Liver (tissue), 9 donors: ENCODE results near the gene CGNL1. TPM values are rescaled to one million over a fixed set of nuclear protein-coding genes. Genes with fewer than 3 reads are reported as not detected.

Source experiments
- DNase-seq: peaks from one replicate; pipeline ENCODE4 v3.0.0-alpha.2; 2017; ENCODE audit warnings: low spot score
- H3K27ac ChIP-seq, 2 donors: one replicate each; pipeline ENCODE4 v1.7.0; 2013; ENCODE audit warnings: inconsistent platforms in 2 of 2, low read length in 2 of 2, control low read depth in 1 of 2, low read depth in 1 of 2, mild to moderate bottlenecking in 1 of 2
- H3K27me3 ChIP-seq, 4 donors: one replicate each; pipeline versions ENCODE4 v1.6.1 to v1.7.0; 2013; ENCODE audit warnings: low read length in 3 of 4, inconsistent platforms in 1 of 4, mild to moderate bottlenecking in 1 of 4, moderate library complexity in 1 of 4; ENCODE audit not compliant: control insufficient read depth in 4 of 4, insufficient read depth in 4 of 4
- H3K36me3 ChIP-seq, 4 donors: one replicate each; pipeline versions ENCODE4 v1.6.1 to v1.7.0; 2013; ENCODE audit warnings: low read length in 3 of 4, mild to moderate bottlenecking in 3 of 4, low read depth in 1 of 4, moderate library complexity in 1 of 4; ENCODE audit not compliant: control insufficient read depth in 4 of 4, insufficient read depth in 3 of 4
- H3K4me1 ChIP-seq, 4 donors: one replicate each; pipeline versions ENCODE4 v1.6.1 to v1.7.0; 2013; ENCODE audit warnings: low read length in 3 of 4, mild to moderate bottlenecking in 3 of 4, moderate library complexity in 1 of 4; ENCODE audit not compliant: control insufficient read depth in 4 of 4, insufficient read depth in 4 of 4
- H3K4me3 ChIP-seq, 3 donors: one replicate each; pipeline versions ENCODE4 v1.6.1 to v1.7.0; 2013; ENCODE audit warnings: low read length in 3 of 3, control low read depth in 1 of 3, low read depth in 1 of 3, mild to moderate bottlenecking in 1 of 3
- H3K9ac ChIP-seq, 2 donors: one replicate each; pipeline ENCODE4 v1.7.0; 2013; ENCODE audit warnings: low read length in 2 of 2, mild to moderate bottlenecking in 2 of 2, moderate library complexity in 2 of 2, control low read depth in 1 of 2, low read depth in 1 of 2
- H3K9me3 ChIP-seq, 4 donors: one replicate each; pipeline versions ENCODE4 v1.6.1 to v1.7.0; 2013; ENCODE audit warnings: low read length in 3 of 4; ENCODE audit not compliant: control insufficient read depth in 4 of 4
- EGR1 ChIP-seq, 2 donors: IDR thresholded peaks; 2 replicates each; pipeline ENCODE4 v1.6.1; 2016 to 2018; ENCODE audit warnings: antibody characterized with exemption in 2 of 2, low read depth in 2 of 2
- FOXA1 ChIP-seq: IDR thresholded peaks from 2 replicates; pipeline ENCODE4 v1.6.1; 2016; ENCODE audit warnings: antibody characterized with exemption
- FOXA2 ChIP-seq: IDR thresholded peaks from 2 replicates; pipeline ENCODE4 v1.6.1; 2016; ENCODE audit warnings: antibody characterized with exemption
- GABPA ChIP-seq, 2 donors: IDR thresholded peaks in 1 of 2; conservative IDR thresholded peaks in 1 of 2; 2 replicates each; pipeline ENCODE4 v1.6.1; 2016; ENCODE audit warnings: antibody characterized with exemption in 2 of 2, mild to moderate bottlenecking in 1 of 2, moderate library complexity in 1 of 2
- HNF4A ChIP-seq, 2 donors: conservative IDR thresholded peaks; 2 replicates each; pipeline ENCODE4 v1.6.1; 2016; ENCODE audit warnings: antibody characterized with exemption in 2 of 2, mild to moderate bottlenecking in 2 of 2
- NR2F2 ChIP-seq: IDR thresholded peaks from 2 replicates; pipeline ENCODE4 v1.6.1; 2016; ENCODE audit warnings: antibody characterized with exemption
- RAD21 ChIP-seq, 2 donors: IDR thresholded peaks; 2 replicates each; pipeline ENCODE4 v1.6.1; 2016; ENCODE audit warnings: antibody characterized with exemption in 2 of 2, mild to moderate bottlenecking in 2 of 2
- RXRA ChIP-seq, 2 donors: IDR thresholded peaks; 2 replicates each; pipeline ENCODE4 v1.6.1; 2017 to 2018; ENCODE audit warnings: antibody characterized with exemption in 2 of 2, mild to moderate bottlenecking in 1 of 2
- SP1 ChIP-seq: IDR thresholded peaks from 2 replicates; pipeline ENCODE4 v1.6.1; 2018; ENCODE audit warnings: antibody characterized with exemption, mild to moderate bottlenecking
- TAF1 ChIP-seq: conservative IDR thresholded peaks from 2 replicates; pipeline ENCODE4 v1.6.1; 2016; ENCODE audit warnings: antibody characterized with exemption, mild to moderate bottlenecking
- YY1 ChIP-seq: IDR thresholded peaks from 2 replicates; pipeline ENCODE4 v1.6.1; 2016; ENCODE audit warnings: antibody characterized with exemption, mild to moderate bottlenecking
- WGBS: extraction: QIAGEN DNeasy Blood & Tissue Kit; methylation state at CpG from one replicate; pipeline ENCODE4 v1.1.7; 2013; 5-methylcytosine and 5-hydroxymethylcytosine counted together
- polyA plus RNA-seq, 2 donors: library from polyadenylated mRNA; stranded (reverse) in 1 of 2; unstranded in 1 of 2; fragments of 200-250 nt in 1 of 2; fragments of >200 nt in 1 of 2; fragmentation: Nextera tagmentation in 1 of 2; extraction: Ambion mirVana in 1 of 2; gene quantifications; one replicate each; pipeline versions ENCODE4 v1.2.1 to v1.2.3, GENCODE V29; 2013 to 2015
- total RNA-seq, 2 donors: library from RNA; depleted of rRNA; stranded (reverse); fragments of >200 nt; gene quantifications; one replicate each; pipeline ENCODE4 v1.2.3, GENCODE V29; 2014
- TF ChIP-seq, protein P1 (sequence below): IDR thresholded peaks from 2 replicates; pipeline ENCODE4 v1.6.1; 2016; ENCODE audit warnings: antibody characterized with exemption
- TF ChIP-seq, protein P2 (sequence below): IDR thresholded peaks from 2 replicates; pipeline ENCODE4 v1.6.1; 2016; ENCODE audit warnings: antibody characterized with exemption
- TF ChIP-seq, protein P3 (sequence below): IDR thresholded peaks from 2 replicates; pipeline ENCODE4 v1.6.1; 2016; ENCODE audit warnings: antibody characterized with exemption, mild to moderate bottlenecking
- TF ChIP-seq, protein P4 (sequence below): fragments of 150-350 bp; IDR thresholded peaks from 2 replicates; pipeline ENCODE4 v1.5.1; 2017; ENCODE audit warnings: improper control_type of control experiment, low read depth, low read length; ENCODE audit not compliant: missing input control
- TF ChIP-seq, protein P5 (sequence below): IDR thresholded peaks from 2 replicates; pipeline ENCODE4 v1.6.1; 2016; ENCODE audit warnings: antibody characterized with exemption
- donor health status: healthy.
- donor health status: healthy.
- donor health status: healthy.
- donor health status: healthy.
- donor health status: healthy.

CGNL1 gene
- total and polyA plus RNA-seq, 4 donors, result 12.0 to 31.9 (median 16.1) TPM

DNA sequence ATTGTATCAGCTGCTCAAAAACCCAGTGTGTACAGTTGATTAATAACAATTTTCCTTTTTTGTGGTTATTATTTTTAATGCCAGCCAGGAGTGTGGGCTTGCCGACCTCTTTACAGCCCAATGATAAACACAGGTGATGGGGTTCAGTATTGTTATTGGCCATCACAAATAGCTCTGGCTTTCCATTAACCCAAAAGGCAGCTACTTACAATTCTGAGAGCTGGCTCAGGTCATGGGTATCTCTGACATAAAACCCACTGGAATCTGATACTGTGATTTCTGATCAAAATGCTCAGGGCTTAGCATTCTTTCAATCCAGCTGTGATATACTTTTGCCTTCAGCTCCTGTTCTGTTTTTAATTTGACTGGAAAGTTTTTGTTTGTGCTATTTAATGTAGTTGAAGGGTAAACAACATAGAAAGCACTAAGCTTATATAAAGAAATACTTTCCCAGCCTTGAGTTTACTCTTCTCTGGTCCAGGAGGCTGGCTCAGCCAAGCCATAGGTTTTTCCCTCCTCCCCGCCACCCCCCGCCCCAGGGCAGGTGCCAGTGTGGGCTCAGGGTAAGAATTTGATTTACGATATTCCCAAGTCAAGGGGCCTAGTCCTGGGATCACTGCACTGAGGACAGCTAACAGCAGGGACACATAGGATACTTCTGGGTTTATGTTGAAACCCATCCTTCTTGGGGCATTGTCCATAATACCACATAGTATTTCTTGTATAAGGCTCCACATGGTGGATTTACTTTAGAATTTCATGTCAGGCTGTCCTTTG lies 161.4 kb downstream of the CGNL1 start:
- TF ChIP-seq RAD21 (IDR thresholded peaks at IDR 0.05), result no peak
- TF ChIP-seq, protein P1, sequence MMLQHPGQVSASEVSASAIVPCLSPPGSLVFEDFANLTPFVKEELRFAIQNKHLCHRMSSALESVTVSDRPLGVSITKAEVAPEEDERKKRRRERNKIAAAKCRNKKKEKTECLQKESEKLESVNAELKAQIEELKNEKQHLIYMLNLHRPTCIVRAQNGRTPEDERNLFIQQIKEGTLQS, result no peak
- no peak for TF ChIP-seq SP1
- TF ChIP-seq TAF1, result no peak
- TF ChIP-seq, protein P2, sequence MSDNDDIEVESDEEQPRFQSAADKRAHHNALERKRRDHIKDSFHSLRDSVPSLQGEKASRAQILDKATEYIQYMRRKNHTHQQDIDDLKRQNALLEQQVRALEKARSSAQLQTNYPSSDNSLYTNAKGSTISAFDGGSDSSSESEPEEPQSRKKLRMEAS, result no peak
- no peak for TF ChIP-seq GABPA (IDR thresholded peaks at IDR 0.05 in 1 of 2, conservative IDR thresholded peaks at IDR 0.05 in 1 of 2)
- no peak for TF ChIP-seq RXRA (IDR thresholded peaks at IDR 0.05)
- TF ChIP-seq YY1, result no peak
- TF ChIP-seq, protein P3, sequence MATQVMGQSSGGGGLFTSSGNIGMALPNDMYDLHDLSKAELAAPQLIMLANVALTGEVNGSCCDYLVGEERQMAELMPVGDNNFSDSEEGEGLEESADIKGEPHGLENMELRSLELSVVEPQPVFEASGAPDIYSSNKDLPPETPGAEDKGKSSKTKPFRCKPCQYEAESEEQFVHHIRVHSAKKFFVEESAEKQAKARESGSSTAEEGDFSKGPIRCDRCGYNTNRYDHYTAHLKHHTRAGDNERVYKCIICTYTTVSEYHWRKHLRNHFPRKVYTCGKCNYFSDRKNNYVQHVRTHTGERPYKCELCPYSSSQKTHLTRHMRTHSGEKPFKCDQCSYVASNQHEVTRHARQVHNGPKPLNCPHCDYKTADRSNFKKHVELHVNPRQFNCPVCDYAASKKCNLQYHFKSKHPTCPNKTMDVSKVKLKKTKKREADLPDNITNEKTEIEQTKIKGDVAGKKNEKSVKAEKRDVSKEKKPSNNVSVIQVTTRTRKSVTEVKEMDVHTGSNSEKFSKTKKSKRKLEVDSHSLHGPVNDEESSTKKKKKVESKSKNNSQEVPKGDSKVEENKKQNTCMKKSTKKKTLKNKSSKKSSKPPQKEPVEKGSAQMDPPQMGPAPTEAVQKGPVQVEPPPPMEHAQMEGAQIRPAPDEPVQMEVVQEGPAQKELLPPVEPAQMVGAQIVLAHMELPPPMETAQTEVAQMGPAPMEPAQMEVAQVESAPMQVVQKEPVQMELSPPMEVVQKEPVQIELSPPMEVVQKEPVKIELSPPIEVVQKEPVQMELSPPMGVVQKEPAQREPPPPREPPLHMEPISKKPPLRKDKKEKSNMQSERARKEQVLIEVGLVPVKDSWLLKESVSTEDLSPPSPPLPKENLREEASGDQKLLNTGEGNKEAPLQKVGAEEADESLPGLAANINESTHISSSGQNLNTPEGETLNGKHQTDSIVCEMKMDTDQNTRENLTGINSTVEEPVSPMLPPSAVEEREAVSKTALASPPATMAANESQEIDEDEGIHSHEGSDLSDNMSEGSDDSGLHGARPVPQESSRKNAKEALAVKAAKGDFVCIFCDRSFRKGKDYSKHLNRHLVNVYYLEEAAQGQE, result no peak
- TF ChIP-seq, protein P4, sequence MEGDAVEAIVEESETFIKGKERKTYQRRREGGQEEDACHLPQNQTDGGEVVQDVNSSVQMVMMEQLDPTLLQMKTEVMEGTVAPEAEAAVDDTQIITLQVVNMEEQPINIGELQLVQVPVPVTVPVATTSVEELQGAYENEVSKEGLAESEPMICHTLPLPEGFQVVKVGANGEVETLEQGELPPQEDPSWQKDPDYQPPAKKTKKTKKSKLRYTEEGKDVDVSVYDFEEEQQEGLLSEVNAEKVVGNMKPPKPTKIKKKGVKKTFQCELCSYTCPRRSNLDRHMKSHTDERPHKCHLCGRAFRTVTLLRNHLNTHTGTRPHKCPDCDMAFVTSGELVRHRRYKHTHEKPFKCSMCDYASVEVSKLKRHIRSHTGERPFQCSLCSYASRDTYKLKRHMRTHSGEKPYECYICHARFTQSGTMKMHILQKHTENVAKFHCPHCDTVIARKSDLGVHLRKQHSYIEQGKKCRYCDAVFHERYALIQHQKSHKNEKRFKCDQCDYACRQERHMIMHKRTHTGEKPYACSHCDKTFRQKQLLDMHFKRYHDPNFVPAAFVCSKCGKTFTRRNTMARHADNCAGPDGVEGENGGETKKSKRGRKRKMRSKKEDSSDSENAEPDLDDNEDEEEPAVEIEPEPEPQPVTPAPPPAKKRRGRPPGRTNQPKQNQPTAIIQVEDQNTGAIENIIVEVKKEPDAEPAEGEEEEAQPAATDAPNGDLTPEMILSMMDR, result no peak
- no peak for TF ChIP-seq HNF4A (conservative IDR thresholded peaks at IDR 0.05)
- no peak for TF ChIP-seq FOXA2
- TF ChIP-seq EGR1 (IDR thresholded peaks at IDR 0.05; ENCODE audit: low read depth in 2 of 2), result no peak
- no peak for TF ChIP-seq NR2F2
- no peak for TF ChIP-seq FOXA1
- Histone ChIP-seq H3K4me1 (no peaks in the 10 kb centered on the region), H3K27ac (no peak overlapping the region), H3K9me3 (no peaks in the 10 kb centered on the region), H3K27me3 (no peaks in the 10 kb centered on the region), H3K4me3 (no peak overlapping the region), H3K9ac (no peak overlapping the region), H3K36me3 (peaks cover 1 to 65% (median 41%) of the 10 kb centered on the region in 4 donors)
- DNase-seq, result no peak
- 85% methylated on average over 4 of the region's 4 CpGs for WGBS

DNA sequence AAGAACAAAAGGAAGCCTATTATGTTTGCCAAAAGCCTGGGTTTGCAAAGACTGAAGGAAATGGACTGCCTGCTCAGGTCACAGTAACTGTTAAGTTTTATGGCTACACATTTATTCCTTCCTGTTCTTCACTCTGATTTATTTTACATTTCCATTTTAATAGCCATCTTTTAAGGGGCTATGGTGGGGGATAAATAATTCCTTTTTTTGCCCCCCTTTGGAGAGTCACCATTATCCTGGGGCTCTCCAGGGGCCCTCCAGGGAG lies 161.9 kb downstream of the CGNL1 start:
- DNase-seq, result no peak
- no peak overlapping the region for H3K4me3 ChIP-seq
- TF ChIP-seq, protein P5, sequence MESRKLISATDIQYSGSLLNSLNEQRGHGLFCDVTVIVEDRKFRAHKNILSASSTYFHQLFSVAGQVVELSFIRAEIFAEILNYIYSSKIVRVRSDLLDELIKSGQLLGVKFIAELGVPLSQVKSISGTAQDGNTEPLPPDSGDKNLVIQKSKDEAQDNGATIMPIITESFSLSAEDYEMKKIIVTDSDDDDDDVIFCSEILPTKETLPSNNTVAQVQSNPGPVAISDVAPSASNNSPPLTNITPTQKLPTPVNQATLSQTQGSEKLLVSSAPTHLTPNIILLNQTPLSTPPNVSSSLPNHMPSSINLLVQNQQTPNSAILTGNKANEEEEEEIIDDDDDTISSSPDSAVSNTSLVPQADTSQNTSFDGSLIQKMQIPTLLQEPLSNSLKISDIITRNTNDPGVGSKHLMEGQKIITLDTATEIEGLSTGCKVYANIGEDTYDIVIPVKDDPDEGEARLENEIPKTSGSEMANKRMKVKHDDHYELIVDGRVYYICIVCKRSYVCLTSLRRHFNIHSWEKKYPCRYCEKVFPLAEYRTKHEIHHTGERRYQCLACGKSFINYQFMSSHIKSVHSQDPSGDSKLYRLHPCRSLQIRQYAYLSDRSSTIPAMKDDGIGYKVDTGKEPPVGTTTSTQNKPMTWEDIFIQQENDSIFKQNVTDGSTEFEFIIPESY, result no peak
- no peaks in the 10 kb centered on the region for H3K4me1 ChIP-seq
- H3K9ac ChIP-seq, result no peak overlapping the region
- peaks cover 1 to 64% (median 39%) of the 10 kb centered on the region in 4 donors for H3K36me3 ChIP-seq
- no peak overlapping the region for H3K27ac ChIP-seq
- H3K9me3 ChIP-seq, result no peaks in the 10 kb centered on the region
- no peaks in the 10 kb centered on the region for H3K27me3 ChIP-seq
